CD4-positive, alpha-beta T cell treated with Interleukin-17A for 4 hours (primary cell): ENCODE measurements around the gene P3R3URF.

ENCODE experiments used
- DNase-seq: peaks from one replicate; pipeline ENCODE4 v3.0.0-alpha.2; 2020; ENCODE audit warnings: mixed read lengths

Gene P3R3URF

GRCh38 chr1:46131093-46131492 lies 45.2 kb downstream of the P3R3URF start:
- DNase-seq: no peak

- no peak for DNase-seq
Measured at GRCh38 chr1:46130606-46131005, 45.7 kb downstream of the P3R3URF start.

GRCh38 chr1:46130121-46130520 lies 46.2 kb downstream of the P3R3URF start:
- DNase-seq: no peak

GRCh38 chr1:46128344-46128743 lies 47.9 kb downstream of the P3R3URF start:
- DNase-seq: no peak
